COR-L47 (cell line): Measurements from ENCODE around the gene IGSF10.

Experiments used
- DNase-seq: peaks from one replicate; lab custom pipeline; 2025; lab: John Stamatoyannopoulos, UW

IGSF10 gene

GRCh38 chr3:151419806-151420205, 41.1 kb downstream of the IGSF10 start:
- no peak for DNase-seq

- no peak for DNase-seq
Observed at GRCh38 chr3:151415289-151415688, 45.6 kb downstream of the IGSF10 start.

DNA sequence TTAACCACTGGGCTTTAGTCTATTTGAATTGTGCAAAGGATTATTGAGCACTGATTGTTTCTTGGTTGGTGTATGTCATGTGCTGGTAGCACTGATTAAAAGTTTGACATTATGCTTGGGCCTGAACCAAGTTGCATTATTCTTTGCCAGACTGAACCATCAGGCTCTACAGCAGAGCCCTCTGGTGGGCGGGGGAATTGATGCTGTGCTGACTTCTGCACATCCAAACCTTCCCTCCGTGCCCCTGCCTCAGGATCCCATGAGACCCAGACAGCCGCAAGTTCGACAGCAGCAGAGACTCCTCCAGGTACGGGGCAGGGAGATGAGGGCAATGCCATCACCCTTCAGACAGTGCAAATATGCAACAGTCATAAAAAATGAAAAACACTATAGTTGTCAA, 47.9 kb downstream of the IGSF10 start:
- DNase-seq: no peak
